Neural progenitor cell (in vitro differentiated cells): ENCODE data around the gene VWF.

Experiments used
- EZH2phosphoT487 ChIP-seq: fragments of 200-600 bp; sonication (generic); IDR thresholded peaks from 2 replicates; pipeline ENCODE4 v1.6.1; 2017; ENCODE audit warnings: antibody characterized with exemption
- TF ChIP-seq, protein P1 (sequence below): fragments of 200-600 bp; sonication (generic); IDR thresholded peaks from 2 replicates; pipeline ENCODE4 v1.5.1; 2017; ENCODE audit warnings: antibody characterized with exemption, mild to moderate bottlenecking

DNA sequence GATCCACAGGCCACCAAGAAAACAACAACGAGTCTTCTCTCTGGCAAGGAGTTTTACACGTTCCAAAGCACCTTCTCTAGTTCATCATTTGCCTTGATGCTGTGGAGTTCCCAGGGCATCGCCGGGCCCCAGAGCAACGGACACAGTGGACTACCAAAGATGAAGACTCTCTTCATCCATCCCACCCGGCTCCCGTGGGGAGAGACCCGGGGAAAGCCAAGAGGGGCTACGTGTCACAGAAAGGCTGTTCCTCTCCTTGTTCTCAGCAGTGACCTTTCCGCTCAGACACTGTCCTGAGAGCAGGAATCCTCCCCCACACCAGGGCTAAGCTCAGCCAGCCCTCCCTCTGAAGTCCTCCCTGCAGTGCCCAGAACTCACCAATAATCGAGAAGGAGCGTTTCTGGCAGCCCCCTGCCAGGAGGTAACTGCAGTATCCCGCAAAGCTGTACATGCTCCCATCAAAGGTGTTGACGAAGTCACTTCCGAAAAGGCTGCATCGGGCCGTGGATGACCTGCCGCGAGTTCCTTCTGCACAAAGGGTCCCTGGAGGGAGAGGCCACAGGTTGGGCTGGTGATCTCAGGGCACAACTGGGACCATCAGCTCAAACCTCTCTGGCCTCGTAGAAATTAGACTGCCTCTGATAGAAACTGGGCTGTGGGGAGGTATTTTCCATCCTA lies 3.5 kb downstream of the VWF start:
- TF ChIP-seq, protein P1, sequence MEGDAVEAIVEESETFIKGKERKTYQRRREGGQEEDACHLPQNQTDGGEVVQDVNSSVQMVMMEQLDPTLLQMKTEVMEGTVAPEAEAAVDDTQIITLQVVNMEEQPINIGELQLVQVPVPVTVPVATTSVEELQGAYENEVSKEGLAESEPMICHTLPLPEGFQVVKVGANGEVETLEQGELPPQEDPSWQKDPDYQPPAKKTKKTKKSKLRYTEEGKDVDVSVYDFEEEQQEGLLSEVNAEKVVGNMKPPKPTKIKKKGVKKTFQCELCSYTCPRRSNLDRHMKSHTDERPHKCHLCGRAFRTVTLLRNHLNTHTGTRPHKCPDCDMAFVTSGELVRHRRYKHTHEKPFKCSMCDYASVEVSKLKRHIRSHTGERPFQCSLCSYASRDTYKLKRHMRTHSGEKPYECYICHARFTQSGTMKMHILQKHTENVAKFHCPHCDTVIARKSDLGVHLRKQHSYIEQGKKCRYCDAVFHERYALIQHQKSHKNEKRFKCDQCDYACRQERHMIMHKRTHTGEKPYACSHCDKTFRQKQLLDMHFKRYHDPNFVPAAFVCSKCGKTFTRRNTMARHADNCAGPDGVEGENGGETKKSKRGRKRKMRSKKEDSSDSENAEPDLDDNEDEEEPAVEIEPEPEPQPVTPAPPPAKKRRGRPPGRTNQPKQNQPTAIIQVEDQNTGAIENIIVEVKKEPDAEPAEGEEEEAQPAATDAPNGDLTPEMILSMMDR = no peak
- TF ChIP-seq EZH2phosphoT487 = no peak
